GM23338 (cell line): ENCODE data around the gene DNAH11. TPM values are rescaled to one million over a fixed set of nuclear protein-coding genes. Genes with fewer than 3 reads are reported as not detected.

Source experiments
- ATAC-seq: fragments of 200-7000 bp; cut with Tn5 transposase; 3 replicates; pipeline ENCODE4 v1.9.1; 2020
- DNase-seq: peaks from one replicate; pipeline ENCODE4 v3.0.0-alpha.2; 2015; ENCODE audit warnings: low spot score
- H2AFZ ChIP-seq: fragments of 200-600 bp; sonication (generic); 2 replicates; pipeline ENCODE4 v1.8.0; 2016; ENCODE audit warnings: antibody characterized with exemption, mild to moderate bottlenecking, moderate library complexity
- H3F3A ChIP-seq: fragments of 200-600 bp; sonication (generic); replicated peaks from 2 replicates; pipeline ENCODE4 v1.8.0; 2017; ENCODE audit warnings: antibody characterized with exemption, mixed run types, low read depth
- H3K27ac ChIP-seq: fragments of 200-600 bp; sonication (generic); 2 replicates; pipeline ENCODE4 v1.6.1; 2016; ENCODE audit warnings: low read depth
- H3K27me3 ChIP-seq: fragments of 200-600 bp; sonication (generic); 2 replicates; pipeline ENCODE4 v1.8.0; 2016; ENCODE audit warnings: mild to moderate bottlenecking, mixed run types, moderate library complexity; ENCODE audit not compliant: insufficient read depth
- H3K36me3 ChIP-seq: fragments of 200-600 bp; sonication (generic); 2 replicates; pipeline ENCODE4 v1.8.0; 2016; ENCODE audit warnings: mild to moderate bottlenecking; ENCODE audit not compliant: insufficient read depth
- H3K4me1 ChIP-seq: fragments of 200-600 bp; sonication (generic); 2 replicates; pipeline ENCODE4 v1.8.0; 2016; ENCODE audit warnings: mild to moderate bottlenecking, moderate library complexity; ENCODE audit not compliant: insufficient read depth
- H3K4me2 ChIP-seq: fragments of 200-600 bp; sonication (generic); 2 replicates; pipeline ENCODE4 v1.7.1; 2017; ENCODE audit warnings: mixed run types
- H3K4me3 ChIP-seq: fragments of 200-600 bp; sonication (generic); 2 replicates; pipeline ENCODE4 v1.6.1; 2016; ENCODE audit warnings: mixed run types
- H3K79me2 ChIP-seq: fragments of 200-600 bp; sonication (generic); replicated peaks from 2 replicates; pipeline ENCODE4 v1.8.0; 2017; ENCODE audit warnings: mild to moderate bottlenecking; ENCODE audit not compliant: insufficient read depth
- H3K9me2 ChIP-seq: fragments of 200-600 bp; sonication (generic); 2 replicates; pipeline ENCODE4 v1.8.0; 2017; ENCODE audit not compliant: insufficient read depth
- H4K20me1 ChIP-seq: fragments of 200-600 bp; sonication (generic); replicated peaks from 2 replicates; pipeline ENCODE4 v1.8.0; 2017; ENCODE audit warnings: mild to moderate bottlenecking; ENCODE audit not compliant: insufficient read depth
- H3K27ac Mint-ChIP-seq: 2 replicates; pipeline ENCODE4 v1.8.0; 2020; ENCODE audit warnings: inconsistent platforms, mild to moderate bottlenecking, moderate library complexity, mixed read lengths
- H3K27me3 Mint-ChIP-seq: 3 replicates; pipeline ENCODE4 v1.8.0; 2022; ENCODE audit warnings: low read depth, mild to moderate bottlenecking, moderate library complexity, mixed read lengths, inconsistent platforms; ENCODE audit not compliant: insufficient read depth, poor library complexity
- H3K36me3 Mint-ChIP-seq: 3 replicates; pipeline ENCODE4 v1.8.0; 2021; ENCODE audit warnings: low read depth, mild to moderate bottlenecking, inconsistent platforms, moderate library complexity, mixed read lengths
- H3K4me1 Mint-ChIP-seq: 3 replicates; pipeline ENCODE4 v1.8.0; 2020; ENCODE audit warnings: mild to moderate bottlenecking, inconsistent platforms, mixed read lengths
- H3K4me3 Mint-ChIP-seq: 3 replicates; pipeline ENCODE4 v1.8.0; 2021; ENCODE audit warnings: moderate library complexity, mild to moderate bottlenecking, inconsistent platforms, mixed read lengths
- H3K9me3 Mint-ChIP-seq: 3 replicates; pipeline ENCODE4 v1.8.0; 2020; ENCODE audit warnings: moderate library complexity, mild to moderate bottlenecking, inconsistent platforms, mixed read lengths
- CREB1 ChIP-seq: fragments of 250-450 bp; sonication (Bioruptor Pico); IDR thresholded peaks from 2 replicates; pipeline ENCODE4 v1.5.0; 2020; ENCODE audit warnings: low read depth, mild to moderate bottlenecking, moderate library complexity
- EZH2 ChIP-seq: fragments of 200-600 bp; sonication (generic); IDR thresholded peaks from one replicate; pipeline ENCODE4 v1.8.0; 2017; ENCODE audit warnings: antibody characterized with exemption, mild to moderate bottlenecking, low read depth; ENCODE audit not compliant: unreplicated experiment
- EZH2phosphoT487 ChIP-seq: fragments of 200-600 bp; sonication (generic); IDR thresholded peaks from one replicate; pipeline ENCODE4 v1.8.1; 2018; ENCODE audit warnings: antibody characterized with exemption; ENCODE audit not compliant: unreplicated experiment
- JUNB ChIP-seq: IDR thresholded peaks from one replicate; pipeline ENCODE4 v1.6.1; 2016; ENCODE audit warnings: antibody characterized with exemption; ENCODE audit not compliant: unreplicated experiment
- NANOG ChIP-seq: IDR thresholded peaks from 2 replicates; pipeline ENCODE4 v1.6.1; 2016; ENCODE audit warnings: antibody characterized with exemption, borderline replicate concordance
- POLR2AphosphoS5 ChIP-seq: IDR thresholded peaks from 2 replicates; pipeline ENCODE4 v1.6.1; 2016; ENCODE audit warnings: antibody characterized with exemption, low read depth
- STAT1 ChIP-seq: IDR thresholded peaks from one replicate; pipeline ENCODE4 v1.6.1; 2016; ENCODE audit warnings: antibody characterized with exemption; ENCODE audit not compliant: unreplicated experiment
- ZNF114 ChIP-seq: fragments of 250-450 bp; sonication (Bioruptor Pico); IDR thresholded peaks from 2 replicates; pipeline ENCODE4 v1.5.0; 2020; ENCODE audit warnings: mild to moderate bottlenecking, moderate library complexity
- ZNF331 ChIP-seq: fragments of 250-450 bp; sonication (Bioruptor Pico); IDR thresholded peaks from 2 replicates; pipeline ENCODE4 v1.5.0; 2020; ENCODE audit warnings: low read depth, mild to moderate bottlenecking, moderate library complexity
- polyA plus RNA-seq: library from polyadenylated mRNA; unstranded; fragments of >200 nt; fragmentation: Nextera tagmentation; extraction: Ambion mirVana; gene quantifications from 2 replicates; pipeline ENCODE4 v1.2.1, GENCODE V29; 2016
- total RNA-seq: library from RNA; depleted of rRNA; stranded (reverse); fragments of >200 nt; shearing (Covaris generic); gene quantifications from 2 replicates; pipeline ENCODE4 v1.2.3, GENCODE V29; 2014
- TF ChIP-seq, protein P1 (sequence below): fragments of 250-450 bp; sonication (Bioruptor Pico); IDR thresholded peaks from 2 replicates; pipeline ENCODE4 v1.5.0; 2020; ENCODE audit warnings: mild to moderate bottlenecking, moderate library complexity
- TF ChIP-seq, protein P2 (sequence below): IDR thresholded peaks from 2 replicates; pipeline ENCODE4 v1.6.1; 2016; ENCODE audit warnings: antibody characterized with exemption
- TF ChIP-seq, protein P3 (sequence below): IDR thresholded peaks from one replicate; pipeline ENCODE4 v1.6.1; 2018; ENCODE audit warnings: antibody characterized with exemption; ENCODE audit not compliant: unreplicated experiment
- TF ChIP-seq, protein P4 (sequence below), 2 experiments: fragments of 200-600 bp in 1 of 2; sonication (generic) in 1 of 2; conservative IDR thresholded peaks; 2 replicates each; pipeline versions ENCODE4 v1.5.1 to v1.6.1; 2016 to 2017; ENCODE audit warnings: antibody characterized with exemption in 2 of 2, low read depth in 2 of 2, mild to moderate bottlenecking in 2 of 2, moderate library complexity in 1 of 2

Gene DNAH11
- total and polyA plus RNA-seq, 2 experiments from 2014 or later: 9.3 TPM

DNA sequence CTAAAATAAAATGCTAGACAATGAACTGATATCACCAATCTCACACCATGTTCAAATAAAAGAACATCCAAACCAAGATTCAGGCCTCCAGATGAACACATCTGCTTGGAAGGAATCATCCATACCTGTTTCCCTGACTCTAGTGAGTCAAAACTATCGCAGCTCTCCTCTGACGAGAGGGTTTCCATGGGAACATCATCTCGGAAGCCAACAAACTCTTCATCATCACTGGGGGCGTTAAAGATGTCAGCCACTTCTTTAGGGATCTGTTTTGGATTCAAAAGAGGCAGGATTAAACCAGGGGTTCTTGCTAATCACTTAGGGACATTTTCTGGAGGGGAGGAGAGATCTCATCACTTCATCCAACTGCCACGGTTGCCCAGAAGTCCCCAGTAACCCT lies 373.8 kb downstream of the DNAH11 start:
- no peaks in the 10 kb centered on the region for H3K27me3 Mint-ChIP-seq

More for the DNA sequence above, 373.8 kb downstream of the DNAH11 start:
- H3K36me3 ChIP-seq: peaks cover 7% of the 10 kb centered on the region
- H2AFZ ChIP-seq: no peak overlapping the region
- DNase-seq (no peak), ATAC-seq (no peak)
- no peaks in the 10 kb centered on the region for H3K9me3 Mint-ChIP-seq
- no peaks in the 10 kb centered on the region for H3F3A ChIP-seq
- no peaks in the 10 kb centered on the region for H3K27me3 ChIP-seq
- H3K9me2 ChIP-seq: no peaks in the 10 kb centered on the region
- peaks cover 17% of the 10 kb centered on the region for H4K20me1 ChIP-seq
- H3K4me1 ChIP-seq: peaks cover 17% of the 10 kb centered on the region
- peaks cover 51% of the 10 kb centered on the region for H3K36me3 Mint-ChIP-seq
- TF ChIP-seq, protein P1, sequence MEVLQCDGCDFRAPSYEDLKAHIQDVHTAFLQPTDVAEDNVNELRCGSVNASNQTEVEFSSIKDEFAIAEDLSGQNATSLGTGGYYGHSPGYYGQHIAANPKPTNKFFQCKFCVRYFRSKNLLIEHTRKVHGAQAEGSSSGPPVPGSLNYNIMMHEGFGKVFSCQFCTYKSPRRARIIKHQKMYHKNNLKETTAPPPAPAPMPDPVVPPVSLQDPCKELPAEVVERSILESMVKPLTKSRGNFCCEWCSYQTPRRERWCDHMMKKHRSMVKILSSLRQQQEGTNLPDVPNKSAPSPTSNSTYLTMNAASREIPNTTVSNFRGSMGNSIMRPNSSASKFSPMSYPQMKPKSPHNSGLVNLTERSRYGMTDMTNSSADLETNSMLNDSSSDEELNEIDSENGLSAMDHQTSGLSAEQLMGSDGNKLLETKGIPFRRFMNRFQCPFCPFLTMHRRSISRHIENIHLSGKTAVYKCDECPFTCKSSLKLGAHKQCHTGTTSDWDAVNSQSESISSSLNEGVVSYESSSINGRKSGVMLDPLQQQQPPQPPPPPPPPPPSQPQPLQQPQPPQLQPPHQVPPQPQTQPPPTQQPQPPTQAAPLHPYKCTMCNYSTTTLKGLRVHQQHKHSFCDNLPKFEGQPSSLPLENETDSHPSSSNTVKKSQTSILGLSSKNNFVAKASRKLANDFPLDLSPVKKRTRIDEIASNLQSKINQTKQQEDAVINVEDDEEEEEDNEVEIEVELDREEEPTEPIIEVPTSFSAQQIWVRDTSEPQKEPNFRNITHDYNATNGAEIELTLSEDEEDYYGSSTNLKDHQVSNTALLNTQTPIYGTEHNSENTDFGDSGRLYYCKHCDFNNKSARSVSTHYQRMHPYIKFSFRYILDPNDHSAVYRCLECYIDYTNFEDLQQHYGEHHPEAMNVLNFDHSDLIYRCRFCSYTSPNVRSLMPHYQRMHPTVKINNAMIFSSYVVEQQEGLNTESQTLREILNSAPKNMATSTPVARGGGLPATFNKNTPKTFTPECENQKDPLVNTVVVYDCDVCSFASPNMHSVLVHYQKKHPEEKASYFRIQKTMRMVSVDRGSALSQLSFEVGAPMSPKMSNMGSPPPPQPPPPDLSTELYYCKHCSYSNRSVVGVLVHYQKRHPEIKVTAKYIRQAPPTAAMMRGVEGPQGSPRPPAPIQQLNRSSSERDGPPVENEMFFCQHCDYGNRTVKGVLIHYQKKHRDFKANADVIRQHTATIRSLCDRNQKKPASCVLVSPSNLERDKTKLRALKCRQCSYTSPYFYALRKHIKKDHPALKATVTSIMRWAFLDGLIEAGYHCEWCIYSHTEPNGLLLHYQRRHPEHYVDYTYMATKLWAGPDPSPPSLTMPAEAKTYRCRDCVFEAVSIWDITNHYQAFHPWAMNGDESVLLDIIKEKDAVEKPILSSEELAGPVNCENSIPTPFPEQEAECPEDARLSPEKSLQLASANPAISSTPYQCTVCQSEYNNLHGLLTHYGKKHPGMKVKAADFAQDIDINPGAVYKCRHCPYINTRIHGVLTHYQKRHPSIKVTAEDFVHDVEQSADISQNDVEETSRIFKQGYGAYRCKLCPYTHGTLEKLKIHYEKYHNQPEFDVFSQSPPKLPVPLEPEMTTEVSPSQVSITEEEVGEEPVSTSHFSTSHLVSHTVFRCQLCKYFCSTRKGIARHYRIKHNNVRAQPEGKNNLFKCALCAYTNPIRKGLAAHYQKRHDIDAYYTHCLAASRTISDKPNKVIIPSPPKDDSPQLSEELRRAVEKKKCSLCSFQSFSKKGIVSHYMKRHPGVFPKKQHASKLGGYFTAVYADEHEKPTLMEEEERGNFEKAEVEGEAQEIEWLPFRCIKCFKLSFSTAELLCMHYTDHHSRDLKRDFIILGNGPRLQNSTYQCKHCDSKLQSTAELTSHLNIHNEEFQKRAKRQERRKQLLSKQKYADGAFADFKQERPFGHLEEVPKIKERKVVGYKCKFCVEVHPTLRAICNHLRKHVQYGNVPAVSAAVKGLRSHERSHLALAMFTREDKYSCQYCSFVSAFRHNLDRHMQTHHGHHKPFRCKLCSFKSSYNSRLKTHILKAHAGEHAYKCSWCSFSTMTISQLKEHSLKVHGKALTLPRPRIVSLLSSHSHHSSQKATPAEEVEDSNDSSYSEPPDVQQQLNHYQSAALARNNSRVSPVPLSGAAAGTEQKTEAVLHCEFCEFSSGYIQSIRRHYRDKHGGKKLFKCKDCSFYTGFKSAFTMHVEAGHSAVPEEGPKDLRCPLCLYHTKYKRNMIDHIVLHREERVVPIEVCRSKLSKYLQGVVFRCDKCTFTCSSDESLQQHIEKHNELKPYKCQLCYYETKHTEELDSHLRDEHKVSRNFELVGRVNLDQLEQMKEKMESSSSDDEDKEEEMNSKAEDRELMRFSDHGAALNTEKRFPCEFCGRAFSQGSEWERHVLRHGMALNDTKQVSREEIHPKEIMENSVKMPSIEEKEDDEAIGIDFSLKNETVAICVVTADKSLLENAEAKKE: no peak
- TF ChIP-seq STAT1 (no peak), POLR2AphosphoS5 (no peak), EZH2 (no peak), ZNF114 (CRISPR knock-in tag) (no peak), EZH2phosphoT487 (no peak), JUNB (no peak), NANOG (no peak), ZNF331 (CRISPR knock-in tag) (no peak), CREB1 (CRISPR knock-in tag) (no peak)
- TF ChIP-seq, protein P2, sequence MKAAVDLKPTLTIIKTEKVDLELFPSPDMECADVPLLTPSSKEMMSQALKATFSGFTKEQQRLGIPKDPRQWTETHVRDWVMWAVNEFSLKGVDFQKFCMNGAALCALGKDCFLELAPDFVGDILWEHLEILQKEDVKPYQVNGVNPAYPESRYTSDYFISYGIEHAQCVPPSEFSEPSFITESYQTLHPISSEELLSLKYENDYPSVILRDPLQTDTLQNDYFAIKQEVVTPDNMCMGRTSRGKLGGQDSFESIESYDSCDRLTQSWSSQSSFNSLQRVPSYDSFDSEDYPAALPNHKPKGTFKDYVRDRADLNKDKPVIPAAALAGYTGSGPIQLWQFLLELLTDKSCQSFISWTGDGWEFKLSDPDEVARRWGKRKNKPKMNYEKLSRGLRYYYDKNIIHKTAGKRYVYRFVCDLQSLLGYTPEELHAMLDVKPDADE: no peak
- TF ChIP-seq, protein P3, sequence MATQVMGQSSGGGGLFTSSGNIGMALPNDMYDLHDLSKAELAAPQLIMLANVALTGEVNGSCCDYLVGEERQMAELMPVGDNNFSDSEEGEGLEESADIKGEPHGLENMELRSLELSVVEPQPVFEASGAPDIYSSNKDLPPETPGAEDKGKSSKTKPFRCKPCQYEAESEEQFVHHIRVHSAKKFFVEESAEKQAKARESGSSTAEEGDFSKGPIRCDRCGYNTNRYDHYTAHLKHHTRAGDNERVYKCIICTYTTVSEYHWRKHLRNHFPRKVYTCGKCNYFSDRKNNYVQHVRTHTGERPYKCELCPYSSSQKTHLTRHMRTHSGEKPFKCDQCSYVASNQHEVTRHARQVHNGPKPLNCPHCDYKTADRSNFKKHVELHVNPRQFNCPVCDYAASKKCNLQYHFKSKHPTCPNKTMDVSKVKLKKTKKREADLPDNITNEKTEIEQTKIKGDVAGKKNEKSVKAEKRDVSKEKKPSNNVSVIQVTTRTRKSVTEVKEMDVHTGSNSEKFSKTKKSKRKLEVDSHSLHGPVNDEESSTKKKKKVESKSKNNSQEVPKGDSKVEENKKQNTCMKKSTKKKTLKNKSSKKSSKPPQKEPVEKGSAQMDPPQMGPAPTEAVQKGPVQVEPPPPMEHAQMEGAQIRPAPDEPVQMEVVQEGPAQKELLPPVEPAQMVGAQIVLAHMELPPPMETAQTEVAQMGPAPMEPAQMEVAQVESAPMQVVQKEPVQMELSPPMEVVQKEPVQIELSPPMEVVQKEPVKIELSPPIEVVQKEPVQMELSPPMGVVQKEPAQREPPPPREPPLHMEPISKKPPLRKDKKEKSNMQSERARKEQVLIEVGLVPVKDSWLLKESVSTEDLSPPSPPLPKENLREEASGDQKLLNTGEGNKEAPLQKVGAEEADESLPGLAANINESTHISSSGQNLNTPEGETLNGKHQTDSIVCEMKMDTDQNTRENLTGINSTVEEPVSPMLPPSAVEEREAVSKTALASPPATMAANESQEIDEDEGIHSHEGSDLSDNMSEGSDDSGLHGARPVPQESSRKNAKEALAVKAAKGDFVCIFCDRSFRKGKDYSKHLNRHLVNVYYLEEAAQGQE: no peak
- TF ChIP-seq, protein P4, sequence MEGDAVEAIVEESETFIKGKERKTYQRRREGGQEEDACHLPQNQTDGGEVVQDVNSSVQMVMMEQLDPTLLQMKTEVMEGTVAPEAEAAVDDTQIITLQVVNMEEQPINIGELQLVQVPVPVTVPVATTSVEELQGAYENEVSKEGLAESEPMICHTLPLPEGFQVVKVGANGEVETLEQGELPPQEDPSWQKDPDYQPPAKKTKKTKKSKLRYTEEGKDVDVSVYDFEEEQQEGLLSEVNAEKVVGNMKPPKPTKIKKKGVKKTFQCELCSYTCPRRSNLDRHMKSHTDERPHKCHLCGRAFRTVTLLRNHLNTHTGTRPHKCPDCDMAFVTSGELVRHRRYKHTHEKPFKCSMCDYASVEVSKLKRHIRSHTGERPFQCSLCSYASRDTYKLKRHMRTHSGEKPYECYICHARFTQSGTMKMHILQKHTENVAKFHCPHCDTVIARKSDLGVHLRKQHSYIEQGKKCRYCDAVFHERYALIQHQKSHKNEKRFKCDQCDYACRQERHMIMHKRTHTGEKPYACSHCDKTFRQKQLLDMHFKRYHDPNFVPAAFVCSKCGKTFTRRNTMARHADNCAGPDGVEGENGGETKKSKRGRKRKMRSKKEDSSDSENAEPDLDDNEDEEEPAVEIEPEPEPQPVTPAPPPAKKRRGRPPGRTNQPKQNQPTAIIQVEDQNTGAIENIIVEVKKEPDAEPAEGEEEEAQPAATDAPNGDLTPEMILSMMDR (conservative IDR thresholded peaks at IDR 0.05; ENCODE audit: low read depth in 2 of 2): no peak
- peaks cover 86% of the 10 kb centered on the region for H3K79me2 ChIP-seq
- no peak overlapping the region; the same call in 1 of the 2 replicates for H3K27ac ChIP-seq
- H3K4me1 Mint-ChIP-seq: peaks cover 30% of the 10 kb centered on the region
- H3K4me3 Mint-ChIP-seq: no peak overlapping the region
- H3K4me3 ChIP-seq: no peak overlapping the region
- no peak overlapping the region for H3K4me2 ChIP-seq
- H3K27ac Mint-ChIP-seq: no peak overlapping the region
